Lower lobe of right lung (tissue), 2 donors: ENCODE results near the gene MAML3. TPM values are rescaled to one million over a fixed set of nuclear protein-coding genes. Genes with fewer than 3 reads are reported as not detected.
A peak's percentile ranks its signal among the peaks of the same experiment; 100 is the strongest.

Experiments used
- ATAC-seq, 2 donors: fragments of 200-7000 bp; cut with Tn5 transposase; one replicate each; pipeline ENCODE4 v1.9.1; 2020 to 2022; ENCODE audit warnings: mild to moderate bottlenecking in 2 of 2, moderate library complexity in 2 of 2
- DNase-seq: peaks from one replicate; pipeline ENCODE4 v3.0.0-alpha.2; 2020
- H3K27ac ChIP-seq: fragments of 200-600 bp; one replicate; pipeline ENCODE4 v1.8.0; 2022
- H3K27me3 ChIP-seq: fragments of 200-600 bp; one replicate; pipeline ENCODE4 v1.8.0; 2022; ENCODE audit warnings: low read depth
- H3K36me3 ChIP-seq: fragments of 200-600 bp; one replicate; pipeline ENCODE4 v1.8.0; 2022; ENCODE audit warnings: mild to moderate bottlenecking
- H3K4me1 ChIP-seq: fragments of 200-600 bp; one replicate; pipeline ENCODE4 v1.8.0; 2022
- H3K4me3 ChIP-seq: fragments of 200-600 bp; one replicate; pipeline ENCODE4 v1.8.0; 2022; ENCODE audit warnings: mild to moderate bottlenecking
- H3K9me3 ChIP-seq: fragments of 200-600 bp; one replicate; pipeline ENCODE4 v1.8.0; 2022
- intact Hi-C: fragments of 100-400 bp; cut with DNase I; formaldehyde crosslinking; loops from one replicate; pipeline ENCODE4 v1.11.0; 2022
- total RNA-seq: library from RNA; stranded (reverse); fragmentation: NEBNext Ultra II Directional; extraction: Animal tissue kit (Norgen Biotek cat#: 25700); gene quantifications from one replicate; pipeline ENCODE4 v1.2.1, GENCODE V29; 2021
- TF ChIP-seq, protein P1 (sequence below): fragments of 200-600 bp; IDR thresholded peaks from one replicate; pipeline ENCODE4 v1.8.0; 2022; ENCODE audit warnings: antibody characterized with exemption, mild to moderate bottlenecking
- donor health status: DM: no; HTN: yes; CAD: no; lungs with severe emphysema.

MAML3 gene
- total RNA-seq, 1 donor from 2014 or later: 12.5 TPM

GRCh38 chr4:139696491-139696890 is 457.5 kb downstream of the MAML3 start:
- no peak for DNase-seq
- Histone ChIP-seq H3K9me3 (no peaks in the 10 kb centered on the region), H3K4me1 (peaks cover 5% of the 10 kb centered on the region), H3K4me3 (no peak overlapping the region), H3K36me3 (peaks cover 15% of the 10 kb centered on the region), H3K27me3 (no peaks in the 10 kb centered on the region), H3K27ac (no peak overlapping the region)
- intact Hi-C loops: no loop called here
- TF ChIP-seq, protein P1, sequence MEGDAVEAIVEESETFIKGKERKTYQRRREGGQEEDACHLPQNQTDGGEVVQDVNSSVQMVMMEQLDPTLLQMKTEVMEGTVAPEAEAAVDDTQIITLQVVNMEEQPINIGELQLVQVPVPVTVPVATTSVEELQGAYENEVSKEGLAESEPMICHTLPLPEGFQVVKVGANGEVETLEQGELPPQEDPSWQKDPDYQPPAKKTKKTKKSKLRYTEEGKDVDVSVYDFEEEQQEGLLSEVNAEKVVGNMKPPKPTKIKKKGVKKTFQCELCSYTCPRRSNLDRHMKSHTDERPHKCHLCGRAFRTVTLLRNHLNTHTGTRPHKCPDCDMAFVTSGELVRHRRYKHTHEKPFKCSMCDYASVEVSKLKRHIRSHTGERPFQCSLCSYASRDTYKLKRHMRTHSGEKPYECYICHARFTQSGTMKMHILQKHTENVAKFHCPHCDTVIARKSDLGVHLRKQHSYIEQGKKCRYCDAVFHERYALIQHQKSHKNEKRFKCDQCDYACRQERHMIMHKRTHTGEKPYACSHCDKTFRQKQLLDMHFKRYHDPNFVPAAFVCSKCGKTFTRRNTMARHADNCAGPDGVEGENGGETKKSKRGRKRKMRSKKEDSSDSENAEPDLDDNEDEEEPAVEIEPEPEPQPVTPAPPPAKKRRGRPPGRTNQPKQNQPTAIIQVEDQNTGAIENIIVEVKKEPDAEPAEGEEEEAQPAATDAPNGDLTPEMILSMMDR: no peak
- no peak for ATAC-seq

- ATAC-seq (no peak), DNase-seq (no peak)
- Histone ChIP-seq H3K4me1 (peaks cover 5% of the 10 kb centered on the region), H3K9me3 (no peaks in the 10 kb centered on the region), H3K27me3 (no peaks in the 10 kb centered on the region), H3K4me3 (no peak overlapping the region), H3K27ac (no peak overlapping the region), H3K36me3 (peaks cover 15% of the 10 kb centered on the region)
- intact Hi-C loops: no loop called here
- TF ChIP-seq, protein P1: no peak
These were observed 459.4 kb downstream of the MAML3 start for GRCh38 chr4:139694522-139695107.

DNA sequence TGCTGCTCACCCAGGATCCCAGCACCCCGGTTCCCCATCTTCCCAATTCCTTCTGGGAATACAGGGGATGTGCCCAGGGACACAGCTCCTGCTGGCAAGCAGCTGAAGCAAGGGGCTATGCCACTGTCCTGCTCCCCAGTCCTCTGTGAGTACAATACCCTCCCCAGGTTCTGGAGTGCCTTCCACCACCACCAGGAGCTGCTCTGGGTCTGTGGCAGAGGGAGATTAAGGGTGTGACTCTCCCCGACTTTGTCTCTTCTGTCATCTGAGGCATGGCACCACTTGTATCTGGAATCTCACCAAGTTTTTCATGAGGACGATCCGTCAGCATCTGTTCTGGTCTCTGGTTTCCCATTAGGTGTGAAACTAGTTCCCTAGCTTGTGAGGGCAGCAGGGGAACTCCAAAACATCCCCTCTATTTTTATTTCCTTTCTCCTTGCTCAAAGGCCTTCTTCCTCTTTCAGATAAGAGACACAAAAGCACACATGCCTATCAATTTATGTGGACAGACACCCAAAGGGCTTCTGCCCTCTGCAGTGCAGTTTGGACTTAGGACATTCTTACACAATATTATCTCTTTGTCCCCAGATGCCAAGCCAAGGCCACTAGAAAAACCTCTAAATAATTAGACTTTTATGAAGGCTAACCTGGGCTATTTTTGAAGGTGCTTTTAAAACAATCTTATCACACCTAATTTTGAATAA is 461.5 kb downstream of the MAML3 start:
- intact Hi-C loops: no loop called here
- H3K4me3 ChIP-seq: no peak overlapping the region
- no peak overlapping the region for H3K27ac ChIP-seq
- no peak for DNase-seq
- H3K36me3 ChIP-seq: peaks cover 10% of the 10 kb centered on the region
- ATAC-seq: peak; percentile 31 to 34
- no peaks in the 10 kb centered on the region for H3K9me3 ChIP-seq
- peaks cover 12% of the 10 kb centered on the region for H3K4me1 ChIP-seq
- TF ChIP-seq, protein P1: peak; percentile 20
- H3K27me3 ChIP-seq: no peaks in the 10 kb centered on the region

DNA sequence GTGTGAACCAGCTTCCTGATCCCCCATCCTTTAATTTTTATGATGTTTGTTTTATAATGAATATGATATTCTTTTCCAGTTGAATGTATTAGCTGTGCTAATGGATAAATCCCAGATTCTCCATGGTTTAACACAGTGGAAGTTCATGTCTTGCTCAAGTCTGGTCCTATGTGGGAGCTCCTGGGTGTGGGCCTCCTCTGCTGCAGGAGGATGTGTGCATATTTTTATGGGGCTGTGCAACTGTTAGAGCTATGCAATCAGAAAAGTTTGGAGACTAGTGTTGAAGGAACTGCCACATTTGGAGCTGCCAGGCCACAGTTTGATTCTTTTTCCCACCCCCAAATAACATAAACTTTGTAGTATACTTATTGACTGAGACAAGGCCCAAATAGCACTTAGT is 463.6 kb downstream of the MAML3 start:
- TF ChIP-seq, protein P1: no peak
- Histone ChIP-seq H3K4me1 (peaks cover 24% of the 10 kb centered on the region), H3K9me3 (no peaks in the 10 kb centered on the region), H3K4me3 (no peak overlapping the region), H3K27me3 (no peaks in the 10 kb centered on the region), H3K36me3 (peaks cover 5% of the 10 kb centered on the region), H3K27ac (no peak overlapping the region)
- intact Hi-C loops: no loop called here
- no peak for DNase-seq
- ATAC-seq: no peak

GRCh38 chr4:139689093-139689722 is 464.8 kb downstream of the MAML3 start:
- Histone ChIP-seq H3K27ac (no peak overlapping the region), H3K4me1 (peaks cover 24% of the 10 kb centered on the region), H3K9me3 (no peaks in the 10 kb centered on the region), H3K27me3 (no peaks in the 10 kb centered on the region), H3K36me3 (peaks cover 6% of the 10 kb centered on the region), H3K4me3 (no peak overlapping the region)
- no peak for ATAC-seq
- intact Hi-C loops: no loop called here
- DNase-seq: no peak
- TF ChIP-seq, protein P1: no peak
